Lower lobe of right lung (tissue), 2 donors: ENCODE data around the gene KCNT1. TPM values are rescaled to one million over a fixed set of nuclear protein-coding genes. Genes with fewer than 3 reads are reported as not detected.

Source experiments
- ATAC-seq, 2 donors: fragments of 200-7000 bp; cut with Tn5 transposase; one replicate each; pipeline ENCODE4 v1.9.1; 2020 to 2022; ENCODE audit warnings: mild to moderate bottlenecking in 2 of 2, moderate library complexity in 2 of 2
- DNase-seq: peaks from one replicate; pipeline ENCODE4 v3.0.0-alpha.2; 2020
- H3K27ac ChIP-seq: fragments of 200-600 bp; one replicate; pipeline ENCODE4 v1.8.0; 2022
- H3K27me3 ChIP-seq: fragments of 200-600 bp; one replicate; pipeline ENCODE4 v1.8.0; 2022; ENCODE audit warnings: low read depth
- H3K36me3 ChIP-seq: fragments of 200-600 bp; one replicate; pipeline ENCODE4 v1.8.0; 2022; ENCODE audit warnings: mild to moderate bottlenecking
- H3K4me1 ChIP-seq: fragments of 200-600 bp; one replicate; pipeline ENCODE4 v1.8.0; 2022
- H3K4me3 ChIP-seq: fragments of 200-600 bp; one replicate; pipeline ENCODE4 v1.8.0; 2022; ENCODE audit warnings: mild to moderate bottlenecking
- H3K9me3 ChIP-seq: fragments of 200-600 bp; one replicate; pipeline ENCODE4 v1.8.0; 2022
- CTCF ChIP-seq: fragments of 200-600 bp; IDR thresholded peaks from one replicate; pipeline ENCODE4 v1.8.0; 2022; ENCODE audit warnings: antibody characterized with exemption, mild to moderate bottlenecking
- intact Hi-C: fragments of 100-400 bp; cut with DNase I; formaldehyde crosslinking; loops from one replicate; pipeline ENCODE4 v1.11.0; 2022
- total RNA-seq: library from RNA; stranded (reverse); fragmentation: NEBNext Ultra II Directional; extraction: Animal tissue kit (Norgen Biotek cat#: 25700); gene quantifications from one replicate; pipeline ENCODE4 v1.2.1, GENCODE V29; 2021
- donor health status: DM: no; HTN: yes; CAD: no; lungs with severe emphysema.

Gene KCNT1
- total RNA-seq, 1 donor from 2014 or later: 0.35 TPM

DNA sequence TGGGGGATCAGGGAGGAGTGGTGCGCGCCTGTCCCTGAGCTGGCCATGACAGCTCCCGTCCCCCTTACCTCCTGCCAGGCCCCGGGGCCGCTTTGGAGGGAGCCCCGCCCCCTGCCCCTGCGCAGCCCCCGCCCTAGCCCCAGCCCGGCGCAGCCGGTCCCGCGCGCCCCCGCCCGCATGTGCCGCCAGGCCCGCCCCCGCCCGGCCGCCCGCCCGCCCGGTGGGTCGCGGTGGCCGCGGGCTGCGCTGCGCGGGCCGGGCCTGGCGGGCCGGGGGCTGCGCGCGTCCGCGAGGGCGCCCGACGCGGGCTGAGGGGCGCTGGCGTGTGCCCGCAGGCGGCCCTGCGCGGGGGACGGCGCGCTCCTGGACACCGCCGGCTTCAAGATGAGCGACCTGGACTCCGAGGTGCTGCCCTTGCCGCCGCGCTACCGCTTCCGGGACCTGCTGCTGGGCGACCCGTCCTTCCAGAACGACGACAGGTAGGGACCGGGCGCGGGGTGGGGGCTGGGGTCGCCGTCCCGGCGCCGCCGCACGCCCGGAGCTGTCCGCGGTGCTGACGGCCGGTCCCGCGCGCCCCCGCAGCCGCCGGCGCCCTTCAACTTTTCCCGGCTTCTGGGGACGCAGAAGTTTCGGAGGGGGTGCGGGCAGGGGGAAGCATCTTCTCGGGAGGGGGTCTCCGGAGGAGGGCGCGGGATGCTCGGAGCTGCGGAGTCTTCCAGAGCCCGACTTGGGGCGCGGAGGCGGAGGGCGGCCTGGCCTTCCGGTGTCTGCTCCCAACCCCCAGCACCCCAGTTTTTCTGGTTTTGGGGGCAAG is 12.5 kb downstream of the KCNT1 start:
- H3K4me3 ChIP-seq: no peak overlapping the region
- intact Hi-C loops: no loop called here
- ATAC-seq (no peak), DNase-seq (no peak)
- TF ChIP-seq CTCF: no peak
- H3K4me1 ChIP-seq: no peaks in the 10 kb centered on the region
- no peaks in the 10 kb centered on the region for H3K36me3 ChIP-seq
- no peaks in the 10 kb centered on the region for H3K9me3 ChIP-seq
- H3K27ac ChIP-seq: no peak overlapping the region
- peaks cover 53% of the 10 kb centered on the region for H3K27me3 ChIP-seq

- DNase-seq (no peak), ATAC-seq (no peak)
- Histone ChIP-seq H3K4me1 (no peaks in the 10 kb centered on the region), H3K27ac (no peak overlapping the region), H3K4me3 (no peak overlapping the region), H3K9me3 (no peaks in the 10 kb centered on the region), H3K36me3 (no peaks in the 10 kb centered on the region), H3K27me3 (peaks cover 60% of the 10 kb centered on the region)
- no peak for TF ChIP-seq CTCF
- intact Hi-C loops: no loop called here
These were observed 13.1 kb downstream of the KCNT1 start for GRCh38 chr9:135715056-135715595.

GRCh38 chr9:135716045-135716444 is 14.1 kb downstream of the KCNT1 start:
- H3K27me3 ChIP-seq: peaks cover 65% of the 10 kb centered on the region
- H3K4me1 ChIP-seq: no peaks in the 10 kb centered on the region
- H3K4me3 ChIP-seq: no peak overlapping the region
- H3K36me3 ChIP-seq: no peaks in the 10 kb centered on the region
- H3K9me3 ChIP-seq: no peaks in the 10 kb centered on the region
- DNase-seq (no peak), ATAC-seq (no peak)
- no peak overlapping the region for H3K27ac ChIP-seq
- no peak for TF ChIP-seq CTCF
- intact Hi-C loops: no loop called here

DNA sequence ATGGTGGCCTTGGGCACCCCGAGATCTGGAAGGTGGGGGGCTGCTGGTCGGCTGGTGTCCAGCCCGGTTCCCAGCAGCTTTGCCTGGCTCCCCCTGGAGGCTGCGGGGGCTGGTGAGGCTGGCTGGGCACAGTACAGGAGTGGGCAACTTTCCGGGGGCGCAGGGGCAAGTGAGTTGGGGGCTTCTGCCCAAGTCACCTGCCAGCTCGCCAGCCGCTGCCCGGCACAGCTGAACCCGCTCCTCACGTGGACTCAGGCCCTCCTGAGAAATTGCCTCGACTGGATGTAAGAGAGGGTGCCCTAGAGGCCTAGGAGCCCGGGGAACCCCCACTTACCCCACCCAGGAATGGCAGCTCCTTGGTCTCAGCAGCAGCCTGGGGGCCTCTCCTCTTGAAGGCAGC is 15.4 kb downstream of the KCNT1 start:
- no peak for TF ChIP-seq CTCF
- H3K27me3 ChIP-seq: peaks cover 71% of the 10 kb centered on the region
- H3K9me3 ChIP-seq: no peaks in the 10 kb centered on the region

DNA sequence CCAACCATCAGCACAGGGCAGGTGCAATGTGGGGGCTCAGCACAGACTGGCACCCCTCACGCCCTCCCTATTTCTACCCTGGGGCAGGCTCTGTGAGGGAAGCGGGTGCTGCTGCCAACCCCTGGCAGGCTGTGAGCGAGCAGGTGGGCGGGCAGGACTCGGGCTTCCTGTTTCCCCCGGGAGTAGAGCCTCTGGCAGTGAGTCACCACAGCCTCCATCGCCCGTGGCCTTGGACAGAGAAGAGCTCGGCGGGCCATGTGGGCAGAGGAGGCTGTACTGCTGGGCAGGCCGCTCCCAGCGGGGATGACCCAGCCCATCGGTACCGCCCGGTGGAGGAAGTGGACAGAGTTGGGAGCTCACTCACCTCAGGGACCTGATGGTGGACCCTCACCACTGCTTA is 16.6 kb downstream of the KCNT1 start:
- peaks cover 64% of the 10 kb centered on the region for H3K27me3 ChIP-seq
- ATAC-seq (no peak), DNase-seq (no peak)
- intact Hi-C loops: no loop called here
- no peaks in the 10 kb centered on the region for H3K9me3 ChIP-seq
- no peaks in the 10 kb centered on the region for H3K36me3 ChIP-seq
- no peaks in the 10 kb centered on the region for H3K4me1 ChIP-seq
- no peak for TF ChIP-seq CTCF
- no peak overlapping the region for H3K27ac ChIP-seq
- no peak overlapping the region for H3K4me3 ChIP-seq

More for the DNA sequence above, 15.4 kb downstream of the KCNT1 start:
- intact Hi-C loops: no loop called here
- H3K27ac ChIP-seq: no peak overlapping the region
- no peak for ATAC-seq
- DNase-seq: no peak
- H3K36me3 ChIP-seq: no peaks in the 10 kb centered on the region
- H3K4me3 ChIP-seq: no peak overlapping the region
- H3K4me1 ChIP-seq: no peaks in the 10 kb centered on the region
